HepG2 (cell line): ENCODE data around the gene DACH2. TPM values are rescaled to one million over a fixed set of nuclear protein-coding genes. Genes with fewer than 3 reads are reported as not detected.
"Not testable (repeated sequence)": the region's sequence is repeated elsewhere in the genome, so short reads cannot be mapped to it uniquely, and the experiment has no call there.

Experiments
- ATAC-seq: fragments of 200-7000 bp; cut with Tn5 transposase; 3 replicates; pipeline ENCODE4 v1.9.1; 2020; ENCODE audit warnings: mild to moderate bottlenecking, moderate library complexity
- BruUV-seq: library from RNA; stranded (reverse); fragments of 400-500 nt; replicated peaks from 2 replicates; lab custom pipeline; 2021; lab: Mats Ljungman, UMichigan
- CTCF ChIA-PET: fragments of 300-600 bp; formaldehyde crosslinking; extraction: SDS; loops from one replicate; lab custom pipeline; 2021; ENCODE audit warnings: low total read pairs, inconsistent platforms, low intra/inter-chr PET ratio; lab: Yijun Ruan, JAX
- POLR2A ChIA-PET: fragments of 350-600 bp; sonication (Branson Sonifier 250); formaldehyde crosslinking; loops from one replicate; lab custom pipeline; 2020; ENCODE audit warnings: antibody characterized with exemption, inconsistent platforms; lab: Yijun Ruan, JAX
- DNase-seq: peaks from one replicate; pipeline ENCODE4 v3.0.0-alpha.2; 2015; ENCODE audit warnings: low spot score
- FAIRE-seq: peaks from 3 replicates; lab custom pipeline; 2011; peaks lifted over from hg19 to GRCh38; lab: Jason Lieb, UNC
- H2AFZ ChIP-seq: one replicate; pipeline ENCODE4 v1.6.1; 2011; ENCODE audit warnings: low read length, inconsistent platforms
- H3K27ac ChIP-seq: fragments of 300-600 bp; 3 replicates; pipeline ENCODE4 v1.8.0; 2011; ENCODE audit warnings: mixed run types, mild to moderate bottlenecking, mixed read lengths, low read length, inconsistent platforms; ENCODE audit not compliant: insufficient read depth; ENCODE audit errors: extremely low read length
- H3K27me3 ChIP-seq, 2 experiments: fragments of 200-600 bp in 1 of 2; 2 replicates in 1 of 2; 3 replicates in 1 of 2; pipeline versions ENCODE4 v1.6.0 to v1.8.0; 2011; ENCODE audit warnings: low read length in 2 of 2, mild to moderate bottlenecking in 2 of 2, moderate library complexity in 2 of 2, inconsistent platforms in 1 of 2; ENCODE audit not compliant: insufficient read depth in 2 of 2, control insufficient read depth in 1 of 2
- H3K36me3 ChIP-seq, 2 experiments: fragments of 200-600 bp in 1 of 2; replicated peaks in 1 of 2; 2 replicates in 1 of 2; 3 replicates in 1 of 2; pipeline versions ENCODE4 v1.5.1 to v1.8.0; 2011; ENCODE audit warnings: low read length in 2 of 2, inconsistent platforms in 1 of 2; ENCODE audit not compliant: insufficient read depth in 2 of 2, control insufficient read depth in 1 of 2
- H3K4me1 ChIP-seq: 2 replicates; pipeline ENCODE4 v1.5.1; 2012; ENCODE audit warnings: low read length, inconsistent platforms; ENCODE audit not compliant: insufficient read depth
- H3K4me2 ChIP-seq: 2 replicates; pipeline ENCODE4 v1.6.0; 2011; ENCODE audit warnings: low read depth, low read length, inconsistent platforms
- H3K4me3 ChIP-seq, 3 experiments: fragments of 200-600 bp in 1 of 3; sonication (generic), shearing (Covaris generic) in 1 of 3; replicated peaks in 1 of 3; 2 replicates each; pipeline ENCODE4 v1.5.1; 2011 to 2016; ENCODE audit warnings: low read length in 3 of 3, inconsistent platforms in 2 of 3, low read depth in 2 of 3, mild to moderate bottlenecking in 2 of 3, control low read depth in 1 of 3, mixed read lengths in 1 of 3; ENCODE audit not compliant: insufficient read depth in 1 of 3
- H3K79me2 ChIP-seq: one replicate; pipeline ENCODE4 v1.6.1; 2011; ENCODE audit warnings: low read length, inconsistent platforms; ENCODE audit not compliant: insufficient read depth
- H3K9ac ChIP-seq: 2 replicates; pipeline ENCODE4 v1.6.0; 2011; ENCODE audit warnings: mild to moderate bottlenecking, low read depth, low read length, inconsistent platforms; ENCODE audit not compliant: insufficient read depth
- H3K9me3 ChIP-seq: 2 replicates; pipeline ENCODE4 v1.5.1; 2012; ENCODE audit warnings: mild to moderate bottlenecking, low read length
- H4K20me1 ChIP-seq: 2 replicates; pipeline ENCODE4 v1.6.0; 2011; ENCODE audit warnings: inconsistent platforms, mild to moderate bottlenecking, low read length, moderate library complexity; ENCODE audit not compliant: insufficient read depth
- CEBPG ChIP-seq: IDR thresholded peaks from 2 replicates; pipeline ENCODE4 v1.6.1; 2016
- ELF3 ChIP-seq: IDR thresholded peaks from 2 replicates; pipeline ENCODE4 v1.6.1; 2016; ENCODE audit warnings: missing genetic modification reagents, missing compliant biosample characterization
- HNRNPH1 ChIP-seq: fragments of 200-400 bp; formaldehyde crosslinking; optimal IDR thresholded peaks from 2 replicates; pipeline ENCODE3; 2017; ENCODE audit warnings: mild to moderate bottlenecking, low read depth, low read length
- POLR2A ChIP-seq, 2 experiments: IDR thresholded peaks; 2 replicates each; pipeline ENCODE4 v1.6.1; 2011; ENCODE audit warnings: low read depth in 2 of 2, low read length in 2 of 2, mild to moderate bottlenecking in 1 of 2, moderate library complexity in 1 of 2; ENCODE audit not compliant: insufficient read depth in 1 of 2
- ZNF260 ChIP-seq: sonication (generic); formaldehyde crosslinking; IDR thresholded peaks from 2 replicates; pipeline ENCODE4 v1.4.0; 2020; ENCODE audit warnings: missing genetic modification reagents, low read depth, mild to moderate bottlenecking, borderline replicate concordance
- ZNF382 ChIP-seq: sonication (generic); formaldehyde crosslinking; IDR thresholded peaks from 2 replicates; pipeline ENCODE4 v1.5.0; 2020; ENCODE audit warnings: missing genetic modification reagents, mild to moderate bottlenecking, borderline replicate concordance
- ZNF501 ChIP-seq: sonication (generic); formaldehyde crosslinking; IDR thresholded peaks from 2 replicates; pipeline ENCODE4 v1.5.1; 2020; ENCODE audit warnings: mild to moderate bottlenecking, moderate library complexity, missing genetic modification reagents
- ZNF772 ChIP-seq: sonication (generic); formaldehyde crosslinking; IDR thresholded peaks from 2 replicates; pipeline ENCODE4 v1.5.0; 2020; ENCODE audit warnings: mild to moderate bottlenecking, missing genetic modification reagents
- WGBS: methylation state at CpG from one replicate; pipeline ENCODE4 v1.1.6; 2017; ENCODE audit warnings: low lambda C conversion rate; 5-methylcytosine and 5-hydroxymethylcytosine counted together
- in situ Hi-C: cut with HindIII; loops from 2 replicates; pipeline ENCODE4 v1.10.0; 2017; ENCODE audit warnings: low pct_unique_long_range_greater_than_20kb; ENCODE audit not compliant: extremely low pct_ligation_motif_present
- intact Hi-C: fragments of 100-400 bp; cut with micrococcal nuclease; formaldehyde crosslinking; loops from one replicate; pipeline ENCODE4 v1.10.0; 2022; ENCODE audit not compliant: unreplicated experiment
- polyA plus RNA-seq, 8 experiments: library from polyadenylated mRNA; depleted of rRNA in 3 of 8; stranded (reverse) in 7 of 8; unstranded in 1 of 8; fragments of >200 nt; fragmentation: Illumina TruSeq in 4 of 8; extraction: Trizol in 4 of 8; gene quantifications; 2 replicates each; pipeline versions ENCODE4 v1.2.1 to v1.2.3, GENCODE V29; 2011 to 2016; ENCODE audit warnings: low read depth in 4 of 8, missing spikeins in 1 of 8, mixed read lengths in 1 of 8; ENCODE audit not compliant: insufficient read depth in 1 of 8
- total RNA-seq, 5 experiments: library from RNA; depleted of rRNA; stranded (reverse); fragments of >200 nt; fragmentation: Illumina TruSeq; extraction: Trizol; gene quantifications; 2 replicates each; pipeline ENCODE4 v1.2.3, GENCODE V29; 2016; ENCODE audit warnings: low read depth in 1 of 5
- TF ChIP-seq, protein P1 (sequence below): sonication (generic); formaldehyde crosslinking; IDR thresholded peaks from 2 replicates; pipeline ENCODE4 v1.9.0; 2021; ENCODE audit warnings: missing genetic modification reagents, mild to moderate bottlenecking, borderline replicate concordance
- TF ChIP-seq, protein P2 (sequence below): sonication (generic); formaldehyde crosslinking; IDR thresholded peaks from 2 replicates; pipeline ENCODE4 v1.4.0; 2020; ENCODE audit warnings: mild to moderate bottlenecking, low read depth, missing genetic modification reagents

The DACH2 gene
- total and polyA plus RNA-seq, 2 of the 13 experiments (the other 11 are each of a cell fraction or from before 2014, with no cell fraction given), result not detected

DNA sequence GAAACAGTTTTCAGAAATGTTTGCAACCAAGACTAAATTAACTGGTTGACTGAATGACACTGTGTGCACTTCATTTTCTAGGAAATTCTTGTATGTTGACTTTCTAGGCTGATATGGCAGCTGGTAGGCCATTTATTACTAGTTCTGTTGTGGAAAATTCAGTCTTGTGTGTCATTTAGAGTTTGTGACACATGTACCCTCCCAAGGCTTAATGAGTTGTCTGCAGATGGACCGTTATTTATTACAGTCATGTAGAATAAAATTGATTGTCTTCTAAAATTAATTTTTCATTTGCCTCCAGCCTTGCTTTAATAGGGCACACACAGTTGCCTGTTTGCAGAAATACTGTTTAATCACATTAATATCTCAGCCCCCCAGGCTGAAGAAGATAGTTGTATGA, 30.7 kb downstream of the DACH2 start:
- no peak overlapping the region for H3K27ac ChIP-seq
- BruUV-seq, result no TSS peak
- H3K79me2 ChIP-seq, result no peaks in the 10 kb centered on the region
- DNase-seq (no peak), ATAC-seq (no peak), FAIRE-seq (no peak)
- in situ Hi-C loops, result no loop called here
- no peak overlapping the region for H2AFZ ChIP-seq
- H3K4me1 ChIP-seq, result no peaks in the 10 kb centered on the region
- CTCF ChIA-PET, result no interaction called here
- no peaks in the 10 kb centered on the region for H3K36me3 ChIP-seq
- no peaks in the 10 kb centered on the region for H3K9me3 ChIP-seq
- no peak overlapping the region for H3K4me3 ChIP-seq
- TF ChIP-seq ZNF772 (CRISPR knock-in tag) (no peak), ZNF501 (CRISPR knock-in tag) (no peak), HNRNPH1 (no peak), ELF3 (CRISPR knock-in tag) (no peak), CEBPG (CRISPR knock-in tag) (no peak), ZNF260 (no peak), ZNF382 (CRISPR knock-in tag) (no peak), POLR2A (IDR thresholded peaks at IDR 0.05; ENCODE audit: insufficient read depth in 1 of 2, low read depth in 2 of 2, low read length in 2 of 2) (no peak)
- TF ChIP-seq, protein P1, sequence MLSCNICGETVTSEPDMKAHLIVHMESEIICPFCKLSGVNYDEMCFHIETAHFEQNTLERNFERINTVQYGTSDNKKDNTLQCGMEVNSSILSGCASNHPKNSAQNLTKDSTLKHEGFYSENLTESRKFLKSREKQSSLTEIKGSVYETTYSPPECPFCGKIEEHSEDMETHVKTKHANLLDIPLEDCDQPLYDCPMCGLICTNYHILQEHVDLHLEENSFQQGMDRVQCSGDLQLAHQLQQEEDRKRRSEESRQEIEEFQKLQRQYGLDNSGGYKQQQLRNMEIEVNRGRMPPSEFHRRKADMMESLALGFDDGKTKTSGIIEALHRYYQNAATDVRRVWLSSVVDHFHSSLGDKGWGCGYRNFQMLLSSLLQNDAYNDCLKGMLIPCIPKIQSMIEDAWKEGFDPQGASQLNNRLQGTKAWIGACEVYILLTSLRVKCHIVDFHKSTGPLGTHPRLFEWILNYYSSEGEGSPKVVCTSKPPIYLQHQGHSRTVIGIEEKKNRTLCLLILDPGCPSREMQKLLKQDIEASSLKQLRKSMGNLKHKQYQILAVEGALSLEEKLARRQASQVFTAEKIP (CRISPR knock-in tag), result no peak
- TF ChIP-seq, protein P2, sequence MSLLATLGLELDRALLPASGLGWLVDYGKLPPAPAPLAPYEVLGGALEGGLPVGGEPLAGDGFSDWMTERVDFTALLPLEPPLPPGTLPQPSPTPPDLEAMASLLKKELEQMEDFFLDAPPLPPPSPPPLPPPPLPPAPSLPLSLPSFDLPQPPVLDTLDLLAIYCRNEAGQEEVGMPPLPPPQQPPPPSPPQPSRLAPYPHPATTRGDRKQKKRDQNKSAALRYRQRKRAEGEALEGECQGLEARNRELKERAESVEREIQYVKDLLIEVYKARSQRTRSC (CRISPR knock-in tag), result no peak
- intact Hi-C loops, result no loop called here
- POLR2A ChIA-PET, result no interaction called here
- no peak overlapping the region for H3K9ac ChIP-seq
- WGBS, result 11% methylated on average over 1 of the region's 1 CpG
- H4K20me1 ChIP-seq, result no peaks in the 10 kb centered on the region
- no peaks in the 10 kb centered on the region for H3K27me3 ChIP-seq
- no peak overlapping the region for H3K4me2 ChIP-seq

GRCh38 chrX:86181325-86181724, 33.1 kb downstream of the DACH2 start:
- intact Hi-C loops, ATAC-seq, BruUV-seq, H2AFZ ChIP-seq, H3K4me1 ChIP-seq, H3K79me2 ChIP-seq, in situ Hi-C loops, H3K4me2 ChIP-seq, H4K20me1 ChIP-seq, H3K27ac ChIP-seq, DNase-seq, H3K4me3 ChIP-seq, FAIRE-seq, CTCF ChIA-PET, POLR2A ChIA-PET, H3K9ac ChIP-seq, H3K27me3 ChIP-seq, H3K9me3 ChIP-seq, H3K36me3 ChIP-seq: not testable (repeated sequence)
- 14% methylated on average over 7 of the region's 7 CpGs for WGBS
